ENCODE measurements around the gene LCK. TPM values are rescaled to one million over a fixed set of nuclear protein-coding genes. Genes with fewer than 3 reads are reported as not detected.
A peak's percentile ranks its signal among the peaks of the same experiment; 100 is the strongest.
"Not testable (repeated sequence)": the region's sequence is repeated elsewhere in the genome, so short reads cannot be mapped to it uniquely, and the experiment has no call there.

LCK gene
- total and polyA plus RNA-seq, 3 experiments from 2014 or later = 288 to 937 (median 297) TPM

- DNase-seq; H3K27me3 ChIP-seq (ENCODE audit: insufficient read depth, low read length, poor library complexity, severe bottlenecking); H3K27ac ChIP-seq (ENCODE audit: low read depth, low read length); POLR2A ChIA-PET; H3K36me3 ChIP-seq (ENCODE audit: insufficient read depth, low read length); H3K9me3 ChIP-seq (ENCODE audit: low read length); H3K4me3 ChIP-seq (ENCODE audit: low read length); H3K27me3 Mint-ChIP-seq; H3K9me3 Mint-ChIP-seq: not testable (repeated sequence)
- CTCF ChIA-PET = interaction anchor here (0.6 kb wide), 1 partner anchor 33 kb away, joined by 3 read pairs; no protein-coding TSS in a partner anchor
- H3K4me1 ChIP-seq (ENCODE audit: insufficient read depth, low read length) = peaks cover 57% of the 10 kb centered on the region
- H3K27ac Mint-ChIP-seq = peak overlapping the region in 3 of 8 donors; percentile 33 to 50 (median 46)
- peaks cover 52 to 71% (median 71%) of the 10 kb centered on the region in 3 donors for H3K4me1 Mint-ChIP-seq
- H3K4me3 Mint-ChIP-seq = peak overlapping the region in 1 of 7 donors; percentile 73
- H3K36me3 Mint-ChIP-seq = peaks cover 0 to 50% (median 10%) of the 10 kb centered on the region in 3 donors
Measured at GRCh38 chr1:32298211-32298610, 47.1 kb downstream of the LCK start.

- peaks cover 6 to 60% (median 15%) of the 10 kb centered on the region in 3 donors for H3K36me3 Mint-ChIP-seq
- no peak overlapping the region for H3K27ac ChIP-seq (ENCODE audit: low read depth, low read length)
- no peaks in the 10 kb centered on the region for H3K27me3 ChIP-seq (ENCODE audit: insufficient read depth, low read length, poor library complexity, severe bottlenecking)
- no peak overlapping the region for H3K4me3 Mint-ChIP-seq
- peaks cover 46% of the 10 kb centered on the region for H3K4me1 ChIP-seq (ENCODE audit: insufficient read depth, low read length)
- ChIA-PET POLR2A (no interaction called here), CTCF (no interaction called here)
- no peaks in the 10 kb centered on the region for H3K9me3 Mint-ChIP-seq
- no peaks in the 10 kb centered on the region for H3K27me3 Mint-ChIP-seq
- DNase-seq = no peak
- H3K27ac Mint-ChIP-seq = peak overlapping the region in 3 of 8 donors; percentile 2 to 78 (median 57)
- peaks cover 55 to 71% (median 71%) of the 10 kb centered on the region in 3 donors for H3K4me1 Mint-ChIP-seq
- no peak overlapping the region for H3K4me3 ChIP-seq (ENCODE audit: low read length)
- H3K36me3 ChIP-seq (ENCODE audit: insufficient read depth, low read length) = peaks cover 19% of the 10 kb centered on the region
- no peaks in the 10 kb centered on the region for H3K9me3 ChIP-seq (ENCODE audit: low read length)
Measured at GRCh38 chr1:32299327-32299726, 48.3 kb downstream of the LCK start.

GRCh38 chr1:32303358-32303757, 52.3 kb downstream of the LCK start:
- H3K27me3 ChIP-seq (ENCODE audit: insufficient read depth, low read length, poor library complexity, severe bottlenecking) = no peaks in the 10 kb centered on the region
- H3K27ac Mint-ChIP-seq = peak overlapping the region in 2 of 8 donors; percentile 10 to 67
- peaks cover 52 to 71% (median 70%) of the 10 kb centered on the region in 3 donors for H3K4me1 Mint-ChIP-seq
- DNase-seq = no peak
- no peak overlapping the region for H3K4me3 Mint-ChIP-seq
- no peaks in the 10 kb centered on the region for H3K27me3 Mint-ChIP-seq
- H3K27ac ChIP-seq (ENCODE audit: low read depth, low read length) = no peak overlapping the region
- peaks cover 6 to 66% (median 16%) of the 10 kb centered on the region in 3 donors for H3K36me3 Mint-ChIP-seq
- H3K4me3 ChIP-seq (ENCODE audit: low read length) = no peak overlapping the region
- ChIA-PET POLR2A (interaction anchor here (0.5 kb wide), 1 partner anchor 23 kb away, joined by 4 read pairs; no protein-coding TSS in a partner anchor), CTCF (interaction anchor here (1.2 kb wide), 1 partner anchor 62 kb away, joined by 5 read pairs; no protein-coding TSS in a partner anchor)
- no peaks in the 10 kb centered on the region for H3K9me3 Mint-ChIP-seq
- peaks cover 34% of the 10 kb centered on the region for H3K4me1 ChIP-seq (ENCODE audit: insufficient read depth, low read length)
- H3K36me3 ChIP-seq (ENCODE audit: insufficient read depth, low read length) = peaks cover 34% of the 10 kb centered on the region
- H3K9me3 ChIP-seq (ENCODE audit: low read length) = no peaks in the 10 kb centered on the region

GRCh38 chr1:32303997-32304622, 53.0 kb downstream of the LCK start:
- peaks cover 6 to 67% (median 16%) of the 10 kb centered on the region in 3 donors for H3K36me3 Mint-ChIP-seq
- no peak for DNase-seq
- Histone ChIP-seq H3K4me1 (ENCODE audit: insufficient read depth, low read length) (peaks cover 37% of the 10 kb centered on the region), H3K4me3 (ENCODE audit: low read length) (no peak overlapping the region), H3K27ac (ENCODE audit: low read depth, low read length) (no peak overlapping the region), H3K36me3 (ENCODE audit: insufficient read depth, low read length) (peaks cover 34% of the 10 kb centered on the region), H3K9me3 (ENCODE audit: low read length) (no peaks in the 10 kb centered on the region), H3K27me3 (ENCODE audit: insufficient read depth, low read length, poor library complexity, severe bottlenecking) (no peaks in the 10 kb centered on the region)
- POLR2A ChIA-PET = interaction anchor here (0.5 kb wide), 1 partner anchor 24 kb away, joined by 4 read pairs; no protein-coding TSS in a partner anchor
- no peaks in the 10 kb centered on the region for H3K27me3 Mint-ChIP-seq
- no peaks in the 10 kb centered on the region for H3K9me3 Mint-ChIP-seq
- no peak overlapping the region for H3K4me3 Mint-ChIP-seq
- peak overlapping the region; percentile 3 to 78 (median 64) for H3K27ac Mint-ChIP-seq
- H3K4me1 Mint-ChIP-seq = peaks cover 54 to 75% (median 72%) of the 10 kb centered on the region in 3 donors
- CTCF ChIA-PET = interaction anchor here (0.8 to 1.2 kb wide), 2 partner anchors 29 to 63 kb away, joined by 3 to 5 read pairs; no protein-coding TSS in a partner anchor

- no peaks in the 10 kb centered on the region for H3K27me3 Mint-ChIP-seq
- peak overlapping the region in 4 of 8 donors; percentile 17 to 85 (median 78) for H3K27ac Mint-ChIP-seq
- H3K36me3 ChIP-seq (ENCODE audit: insufficient read depth, low read length) = peaks cover 34% of the 10 kb centered on the region
- CTCF ChIA-PET = interaction anchor here (0.7 to 1.4 kb wide), 2 partner anchors 9 to 68 kb away, joined by 3 to 4 read pairs; no protein-coding TSS in a partner anchor
- no peaks in the 10 kb centered on the region for H3K9me3 Mint-ChIP-seq
- H3K36me3 Mint-ChIP-seq = peaks cover 6 to 69% (median 19%) of the 10 kb centered on the region in 3 donors
- peaks cover 38% of the 10 kb centered on the region for H3K4me1 ChIP-seq (ENCODE audit: insufficient read depth, low read length)
- H3K4me1 Mint-ChIP-seq = peaks cover 53 to 75% (median 72%) of the 10 kb centered on the region in 3 donors
- POLR2A ChIA-PET = no interaction called here
- no peak overlapping the region for H3K27ac ChIP-seq (ENCODE audit: low read depth, low read length)
- no peak overlapping the region for H3K4me3 Mint-ChIP-seq
- no peaks in the 10 kb centered on the region for H3K9me3 ChIP-seq (ENCODE audit: low read length)
- DNase-seq = no peak
- no peak overlapping the region for H3K4me3 ChIP-seq (ENCODE audit: low read length)
- H3K27me3 ChIP-seq (ENCODE audit: insufficient read depth, low read length, poor library complexity, severe bottlenecking) = no peaks in the 10 kb centered on the region
Measured at GRCh38 chr1:32305310-32305709, 54.2 kb downstream of the LCK start.

- H3K4me1 ChIP-seq (ENCODE audit: insufficient read depth, low read length) = peaks cover 47% of the 10 kb centered on the region
- Mint-ChIP-seq H3K9me3 (no peaks in the 10 kb centered on the region), H3K4me3 (no peak overlapping the region), H3K27ac (peak overlapping the region; percentile 1 to 83 (median 44)), H3K27me3 (no peaks in the 10 kb centered on the region), H3K36me3 (peaks cover 6 to 59% (median 16%) of the 10 kb centered on the region in 3 donors), H3K4me1 (peaks cover 56 to 77% (median 75%) of the 10 kb centered on the region in 3 donors)
- no peak for DNase-seq
- H3K27ac ChIP-seq (ENCODE audit: low read depth, low read length) = no peak overlapping the region
- no peaks in the 10 kb centered on the region for H3K27me3 ChIP-seq (ENCODE audit: insufficient read depth, low read length, poor library complexity, severe bottlenecking)
- H3K36me3 ChIP-seq (ENCODE audit: insufficient read depth, low read length) = peaks cover 34% of the 10 kb centered on the region
- no peaks in the 10 kb centered on the region for H3K9me3 ChIP-seq (ENCODE audit: low read length)
- H3K4me3 ChIP-seq (ENCODE audit: low read length) = no peak overlapping the region
- ChIA-PET CTCF (interaction anchor here (1.1 to 1.3 kb wide), 2 partner anchors 10 to 29 kb away, joined by 3 read pairs; partner anchors contain the start of gene MARCKSL1), POLR2A (no interaction called here)
Measured at GRCh38 chr1:32307324-32307723, 56.3 kb downstream of the LCK start.

GRCh38 chr1:32309960-32310359, 58.9 kb downstream of the LCK start:
- ChIA-PET POLR2A (interaction anchor here (1.1 kb wide), 1 partner anchor 16 kb away, joined by 4 read pairs; no protein-coding TSS in a partner anchor), CTCF (no interaction called here)
- H3K27ac ChIP-seq (ENCODE audit: low read depth, low read length) = no peak overlapping the region
- Mint-ChIP-seq H3K4me3 (no peak overlapping the region), H3K27ac (peak overlapping the region in 7 of 8 donors; percentile 57 to 86 (median 80)), H3K36me3 (peaks cover 0 to 46% (median 7%) of the 10 kb centered on the region in 3 donors), H3K9me3 (no peaks in the 10 kb centered on the region), H3K27me3 (no peaks in the 10 kb centered on the region), H3K4me1 (peaks cover 52 to 79% (median 76%) of the 10 kb centered on the region in 3 donors)
- DNase-seq = no peak
- H3K4me3 ChIP-seq (ENCODE audit: low read length) = no peak overlapping the region
- H3K36me3 ChIP-seq (ENCODE audit: insufficient read depth, low read length) = peaks cover 14% of the 10 kb centered on the region
- no peaks in the 10 kb centered on the region for H3K27me3 ChIP-seq (ENCODE audit: insufficient read depth, low read length, poor library complexity, severe bottlenecking)
- H3K4me1 ChIP-seq (ENCODE audit: insufficient read depth, low read length) = peaks cover 47% of the 10 kb centered on the region
- no peaks in the 10 kb centered on the region for H3K9me3 ChIP-seq (ENCODE audit: low read length)

Data from CD8-positive, alpha-beta memory T cell (primary cell).